GM18505 (cell line): Measurements from ENCODE around the gene ATF7.

Experiments
- ATAC-seq: cut with Tn5 transposase; IDR thresholded peaks from one replicate; pipeline ENCODE4 v1.9.1; 2021; ENCODE audit not compliant: unreplicated experiment
- POLR2A ChIP-seq: IDR thresholded peaks from 4 replicates; pipeline ENCODE4 v1.6.1; 2011; ENCODE audit warnings: borderline replicate concordance; ENCODE audit not compliant: insufficient read depth, insufficient read length; ENCODE audit errors: extremely low read depth

The ATF7 gene

DNA sequence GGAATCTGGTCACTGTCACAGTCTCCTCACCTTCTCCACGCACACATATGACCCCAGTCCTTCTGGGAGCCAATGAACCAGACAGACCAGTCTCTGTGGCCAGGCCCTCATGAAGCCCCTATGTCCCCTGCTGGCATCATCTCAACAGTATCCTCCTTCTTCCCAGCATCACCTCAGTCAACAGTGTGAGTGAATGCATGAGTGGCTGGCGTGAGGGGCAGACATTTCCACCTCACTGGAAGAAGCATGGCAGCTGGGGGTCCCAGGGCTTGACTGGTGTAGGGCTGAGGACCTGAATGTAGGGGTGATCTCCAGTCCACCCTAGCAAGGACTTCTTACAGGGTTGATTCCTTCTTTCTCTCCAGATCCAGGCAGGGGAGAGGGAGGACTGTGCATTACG is 128.7 kb downstream of the ATF7 start:
- no peak for ATAC-seq
- TF ChIP-seq POLR2A, result no peak

DNA sequence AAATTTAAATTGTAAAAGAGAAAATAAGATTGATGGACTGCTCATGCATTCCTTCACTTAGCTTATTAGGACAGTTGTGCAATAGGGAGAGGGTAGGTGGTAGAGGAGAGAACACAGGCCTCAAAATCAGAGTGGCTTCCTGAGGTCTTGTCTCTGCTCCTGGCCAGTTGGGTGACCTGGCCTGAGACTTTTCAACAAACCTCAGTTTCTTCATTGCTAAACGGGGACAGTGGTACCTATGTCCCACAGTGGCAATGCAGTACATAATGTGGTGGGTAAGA is 129.5 kb downstream of the ATF7 start:
- no peak for ATAC-seq
- no peak for TF ChIP-seq POLR2A

DNA sequence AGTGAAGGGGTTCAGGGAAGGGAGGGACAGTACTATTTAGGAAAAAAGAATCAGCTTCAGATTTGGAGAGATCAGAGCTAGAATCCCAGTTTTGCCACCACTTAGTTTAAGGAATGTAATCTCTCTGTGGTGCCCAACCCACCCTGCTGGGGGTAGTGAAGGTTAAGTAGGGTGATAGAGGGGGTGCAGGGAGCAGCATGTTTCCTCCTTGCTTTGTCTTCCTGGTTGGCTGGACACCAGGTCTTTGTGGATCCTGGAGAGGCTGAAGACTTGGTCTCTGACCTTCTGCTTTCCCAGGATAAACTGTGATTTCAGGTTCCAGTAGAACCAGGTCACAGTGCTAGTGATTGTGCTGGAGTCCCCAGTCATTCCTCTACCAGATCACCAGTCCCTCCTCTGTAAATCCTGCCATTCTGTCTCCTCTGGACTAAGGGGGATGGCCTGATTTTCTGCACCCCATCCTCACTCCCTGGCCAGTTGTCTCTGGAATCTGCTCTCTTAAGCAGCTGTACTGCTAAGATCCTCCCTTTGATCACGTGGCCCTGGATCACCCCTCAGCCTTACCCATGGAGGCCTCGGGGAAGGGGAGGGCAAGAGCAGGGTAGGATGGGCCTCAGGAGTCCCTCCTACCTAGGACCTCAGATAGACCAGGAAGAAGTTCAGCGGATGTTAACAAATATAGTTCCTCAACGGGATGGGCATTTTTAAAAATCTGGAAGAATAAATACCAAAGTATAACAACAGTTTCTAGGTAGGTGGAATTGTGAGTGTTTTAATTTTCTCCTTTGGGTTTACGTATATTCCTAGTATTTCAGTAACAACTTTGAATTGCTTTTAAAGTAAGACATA is 130.1 kb downstream of the ATF7 start:
- no peak for ATAC-seq

DNA sequence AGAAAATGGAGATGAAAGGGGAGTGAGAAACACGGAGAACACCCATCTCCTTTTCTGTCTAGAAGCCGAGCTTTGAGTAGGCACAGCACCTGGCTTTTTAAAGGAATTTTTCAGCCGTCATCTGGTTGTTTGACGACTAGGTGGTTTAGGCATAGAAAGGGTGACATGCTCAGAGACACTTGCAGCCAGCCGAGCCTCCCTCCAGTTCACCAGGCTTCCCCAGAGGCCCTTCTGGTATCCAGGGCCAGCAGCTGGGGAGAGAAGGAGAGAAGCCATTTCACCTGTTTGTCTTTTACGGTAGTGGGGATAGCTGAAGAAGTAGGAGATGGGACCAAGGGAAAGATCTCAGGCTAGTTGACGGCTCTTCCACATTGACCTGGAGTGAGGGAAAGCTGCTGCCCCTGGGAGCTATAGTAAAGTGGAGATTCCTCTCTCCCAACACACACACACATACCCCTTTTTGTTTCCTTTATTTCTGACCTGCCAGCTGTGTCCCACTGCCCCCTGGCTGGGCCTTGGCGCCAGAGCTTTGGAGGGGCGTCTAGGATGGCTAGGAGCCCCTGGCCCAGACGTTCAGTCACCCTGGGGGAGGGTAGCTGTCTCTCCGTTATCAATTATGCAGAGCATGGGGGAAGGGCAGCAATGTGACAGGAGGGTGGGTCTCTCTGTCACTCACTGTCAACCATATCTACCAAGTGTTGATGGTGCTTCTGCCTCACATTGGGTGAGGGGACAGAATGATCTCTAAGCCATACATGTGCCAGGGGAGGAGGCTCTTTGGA is 132.4 kb downstream of the ATF7 start:
- no peak for TF ChIP-seq POLR2A
- no peak for ATAC-seq

More for the DNA sequence above, 130.1 kb downstream of the ATF7 start:
- no peak for TF ChIP-seq POLR2A

DNA sequence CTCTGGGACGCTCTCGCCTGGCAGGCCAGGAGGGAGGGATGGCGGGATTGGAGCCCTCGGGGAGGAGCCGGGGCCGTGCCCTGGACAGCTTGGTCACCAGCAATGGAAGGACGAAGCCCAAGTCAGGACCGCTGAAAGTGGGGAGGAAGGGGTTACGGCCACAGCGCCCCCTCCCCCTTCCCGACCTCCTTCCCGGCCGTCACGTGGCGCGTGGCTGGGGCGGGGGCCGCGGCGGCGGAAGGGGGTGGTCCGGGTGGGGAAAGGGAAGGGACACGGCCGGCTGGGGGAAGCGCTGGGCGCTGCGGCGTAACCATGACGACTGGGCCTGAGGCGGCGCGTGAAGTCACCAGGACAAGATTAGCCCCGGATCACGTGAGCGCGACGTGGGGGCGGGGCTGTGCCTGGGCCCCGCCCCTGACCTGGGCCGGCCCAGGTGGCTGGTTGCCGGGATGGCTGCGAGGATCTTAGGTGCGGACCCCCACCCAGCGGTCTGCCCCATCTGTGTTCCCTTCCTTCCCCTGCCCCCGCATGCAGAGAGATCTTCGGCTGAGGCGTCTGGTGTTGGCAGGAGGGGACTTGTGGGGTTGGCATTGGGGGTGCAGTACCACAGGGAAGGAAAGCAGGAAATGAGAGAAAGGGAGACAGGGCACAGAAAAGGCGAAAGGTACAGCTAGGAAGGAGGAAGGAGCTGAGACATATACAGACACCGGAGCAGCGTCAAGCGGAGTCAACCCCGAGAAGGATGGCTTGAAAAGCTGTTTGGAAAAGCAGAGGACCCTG is 133.2 kb downstream of the ATF7 start:
- peak; percentile 83 for TF ChIP-seq POLR2A
- ATAC-seq, result peak; percentile 92

DNA sequence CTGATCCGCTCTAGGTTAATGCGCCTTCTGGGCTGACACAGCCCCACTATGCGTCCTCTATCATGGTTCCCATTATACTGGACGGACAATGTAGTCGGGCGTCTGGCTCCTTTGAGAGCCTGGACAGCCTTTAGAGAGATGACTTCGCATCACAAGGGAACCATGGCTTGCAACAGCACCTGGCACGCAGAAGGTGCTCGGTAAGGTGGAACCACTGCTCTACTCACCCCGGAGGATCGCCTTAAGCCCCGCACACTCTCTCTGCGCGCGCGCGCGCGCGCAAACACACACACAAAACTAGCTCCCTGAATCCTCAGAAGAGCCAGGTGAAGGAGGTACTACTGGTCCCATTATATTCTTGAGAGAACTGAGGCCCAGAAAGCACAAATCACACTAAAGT is 134.0 kb downstream of the ATF7 start:
- ATAC-seq, result no peak
- TF ChIP-seq POLR2A, result no peak

DNA sequence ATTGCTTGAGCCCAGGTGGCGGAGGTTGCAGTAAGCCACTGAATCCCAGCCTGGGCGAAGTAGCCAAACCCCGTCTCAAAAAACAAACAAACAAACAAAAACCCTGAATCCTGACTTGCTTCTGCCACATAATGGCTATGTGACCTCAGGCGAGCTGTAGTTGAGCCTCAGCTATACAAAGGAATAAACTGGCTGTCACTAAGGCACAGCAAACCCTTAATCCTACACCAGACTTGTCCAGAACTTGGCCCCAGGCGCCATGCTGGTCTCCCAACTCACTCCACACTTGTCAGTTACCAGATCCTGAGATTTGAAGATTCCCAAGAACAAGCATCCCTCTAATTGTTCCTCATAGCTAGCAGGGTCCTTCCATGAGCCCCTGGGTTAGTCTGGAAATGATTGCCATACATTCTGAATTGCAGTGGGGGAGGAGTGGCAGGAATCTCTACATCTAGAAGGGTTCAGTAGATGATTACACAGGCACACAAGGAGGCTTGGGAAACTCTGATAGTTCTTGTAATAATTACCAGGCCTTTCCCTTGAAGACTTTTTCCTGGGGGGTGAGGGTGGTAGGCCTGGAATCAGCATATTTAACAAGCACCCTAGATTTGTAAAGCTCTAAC is 136.8 kb downstream of the ATF7 start:
- no peak for ATAC-seq
- TF ChIP-seq POLR2A, result no peak

DNA sequence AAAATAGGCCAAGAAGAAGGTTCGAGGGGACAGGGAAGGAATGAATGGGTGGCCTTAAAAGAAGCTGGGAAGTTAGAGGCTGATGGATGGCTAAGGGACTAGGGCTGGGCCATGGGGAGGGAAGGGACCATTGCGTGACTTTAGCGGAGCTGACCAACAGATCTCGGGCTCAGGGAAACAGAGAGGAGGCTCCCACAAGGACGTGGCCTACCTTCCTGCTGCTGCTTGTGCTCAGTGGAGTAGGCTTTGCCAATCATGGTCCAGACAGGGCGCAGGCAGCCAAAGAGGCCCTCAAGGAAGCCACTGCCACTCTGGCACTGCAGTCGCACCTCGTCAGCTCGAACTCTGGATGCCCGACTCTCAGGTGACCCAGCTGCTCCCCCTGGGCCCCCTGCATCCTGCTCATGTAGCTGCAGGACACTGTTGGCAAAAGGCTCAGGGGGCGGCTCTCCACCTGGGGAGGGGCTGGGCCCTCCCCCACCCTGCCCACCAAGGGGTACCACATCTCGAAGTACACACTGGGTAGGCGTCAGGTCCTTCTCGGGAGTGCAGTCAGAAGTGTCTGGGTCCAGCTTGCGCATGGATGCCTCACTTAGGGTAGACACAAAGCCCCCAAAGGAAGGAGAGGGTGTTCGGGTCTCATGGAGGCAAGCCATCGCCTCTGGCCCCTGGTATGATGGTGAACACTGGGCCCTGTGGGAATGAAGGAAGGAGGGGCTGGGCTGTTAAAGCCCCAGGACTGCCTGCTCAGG is 139.3 kb downstream of the ATF7 start:
- ATAC-seq, result no peak
- peak; percentile 32 for TF ChIP-seq POLR2A

DNA sequence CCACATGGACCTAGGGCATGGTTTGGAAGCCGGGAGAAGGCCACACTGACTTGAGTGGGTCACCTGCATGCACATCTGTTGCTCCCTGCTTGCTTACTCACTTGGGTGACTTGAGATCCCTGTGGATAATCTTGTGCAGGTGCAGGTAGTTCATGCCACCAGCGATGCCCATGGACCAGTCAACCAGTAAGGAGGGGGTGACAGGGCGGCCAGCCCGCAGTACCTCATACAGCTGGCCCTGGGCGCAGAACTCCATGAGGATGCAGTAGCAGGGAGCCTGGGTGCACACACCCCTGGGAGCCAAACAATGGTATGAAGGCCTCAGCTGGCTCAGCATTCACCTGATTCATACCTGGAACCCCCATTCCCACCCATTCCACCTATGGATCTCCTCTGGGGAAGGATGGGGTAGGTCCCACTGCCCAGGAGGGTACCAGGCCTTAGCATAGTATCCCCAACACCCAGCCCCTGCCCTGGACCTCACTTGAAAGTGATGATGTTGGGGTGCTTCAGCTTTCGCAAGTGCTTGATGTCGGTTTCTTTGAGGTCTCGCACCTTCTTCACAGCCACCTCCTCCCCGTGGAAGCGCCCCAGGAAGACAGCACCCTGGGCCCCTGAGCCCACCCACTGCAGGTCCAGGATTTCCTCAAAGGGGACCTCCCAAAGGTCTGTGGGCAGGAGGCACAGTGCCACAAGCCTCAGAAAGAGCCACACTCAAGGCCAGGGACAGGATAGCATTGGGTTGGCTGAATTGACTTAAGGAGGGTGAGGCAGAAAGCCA is 140.0 kb downstream of the ATF7 start:
- ATAC-seq, result no peak
- TF ChIP-seq POLR2A, result no peak

DNA sequence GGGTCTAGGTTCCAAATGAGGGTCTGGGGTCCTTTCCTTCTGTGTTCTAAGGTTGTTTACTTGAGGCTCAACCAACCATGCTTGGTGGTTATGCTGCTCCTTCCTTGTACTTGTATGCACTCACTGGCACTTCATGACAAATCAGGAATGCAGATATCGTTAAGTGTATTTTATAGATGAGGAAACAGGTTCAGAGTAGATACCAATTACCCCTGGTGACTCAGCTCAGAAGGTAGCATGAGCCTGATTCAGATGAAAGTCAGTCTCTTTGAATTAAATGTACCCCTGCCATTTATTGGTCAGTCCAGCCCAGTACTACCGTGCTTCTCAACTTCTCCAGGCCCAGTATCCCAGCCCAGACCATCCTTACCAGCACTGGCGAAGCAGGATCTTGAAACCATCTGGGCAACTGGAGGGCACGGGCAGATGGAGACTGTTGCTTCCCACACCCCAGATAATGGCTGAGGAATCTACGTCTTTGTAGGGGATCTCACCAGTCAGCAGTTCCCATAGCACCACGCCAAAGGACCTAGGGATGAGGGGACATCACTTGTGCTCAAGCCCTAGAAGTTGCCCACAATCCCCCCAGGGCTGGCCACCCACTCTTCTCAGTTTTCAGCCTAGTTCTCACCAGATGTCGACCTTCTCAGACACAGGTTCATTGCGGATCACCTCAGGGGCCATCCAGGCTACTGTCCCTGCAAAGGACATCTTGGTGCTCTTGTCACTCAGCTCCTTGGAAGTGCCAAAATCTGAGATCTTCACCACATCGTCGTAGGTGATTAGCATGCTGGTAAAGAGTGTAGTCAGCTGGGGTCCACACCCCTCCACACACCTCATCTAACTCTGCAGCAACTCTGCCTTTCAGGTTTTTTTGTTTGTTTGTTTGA is 141.3 kb downstream of the ATF7 start:
- no peak for ATAC-seq
- TF ChIP-seq POLR2A, result no peak

DNA sequence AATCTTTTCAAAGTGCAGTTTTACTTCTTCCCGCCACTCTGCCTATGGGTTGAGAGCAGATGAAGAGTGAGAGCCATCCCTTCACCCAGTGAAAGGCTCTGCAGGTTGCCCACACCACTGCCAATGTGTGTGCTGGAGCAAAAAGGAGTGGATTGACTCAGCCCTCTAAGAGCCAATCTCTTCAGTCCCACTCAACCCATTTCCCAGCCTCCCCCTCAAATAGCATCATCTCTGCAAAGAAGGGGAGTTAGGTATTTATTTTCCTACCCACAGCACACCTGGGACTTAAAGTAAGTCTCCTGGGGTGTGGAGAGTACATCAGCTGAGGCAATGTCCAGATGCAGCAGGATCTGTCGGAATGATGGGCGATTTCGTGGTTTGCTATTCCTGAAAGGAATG is 142.2 kb downstream of the ATF7 start:
- no peak for ATAC-seq
- TF ChIP-seq POLR2A, result no peak
